Fibroblast of the aortic adventitia (primary cell): ENCODE results near the gene OR8G1. TPM values are rescaled to one million over a fixed set of nuclear protein-coding genes. Genes with fewer than 3 reads are reported as not detected.

Experiments
- DNase-seq: peaks from one replicate; pipeline ENCODE4 v3.0.0-alpha.2; 2010; ENCODE audit warnings: low read depth
- H3K4me3 ChIP-seq: 2 replicates; pipeline ENCODE4 v1.5.1; 2011; ENCODE audit warnings: low read depth, mild to moderate bottlenecking, control low read depth, low read length, moderate library complexity
- CTCF ChIP-seq: IDR thresholded peaks from 2 replicates; pipeline ENCODE4 v1.5.1; 2011; ENCODE audit warnings: mild to moderate bottlenecking, low read length, control low read depth, inconsistent platforms; ENCODE audit not compliant: insufficient read depth
- total RNA-seq: library from RNA; depleted of rRNA; stranded (reverse); fragments of >200 nt; gene quantifications from 2 replicates; pipeline ENCODE4 v1.2.3, GENCODE V29; 2012; ENCODE audit warnings: low replicate concordance

The OR8G1 gene
- total RNA-seq, 1 donor = not detected

DNA sequence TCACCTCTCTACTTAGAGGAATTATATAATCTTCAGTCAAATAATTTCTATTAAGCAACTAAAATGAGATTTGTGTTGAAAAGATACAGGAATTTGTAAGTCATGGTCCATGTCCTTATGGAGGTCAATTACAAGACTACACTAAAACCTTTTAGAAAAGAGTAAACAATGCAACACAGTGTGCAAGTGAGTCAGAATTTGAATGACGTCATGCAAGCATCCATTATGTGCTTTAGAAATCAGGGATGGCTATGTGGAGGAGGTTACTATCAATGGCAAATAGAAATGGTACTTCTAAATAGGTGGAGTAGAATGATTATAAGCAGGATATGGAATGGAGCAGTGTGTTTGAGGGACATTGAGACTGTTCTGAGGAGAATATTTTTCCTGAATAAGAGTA lies 41.2 kb upstream of the OR8G1 start:
- no peak overlapping the region for H3K4me3 ChIP-seq
- TF ChIP-seq CTCF = no peak
- DNase-seq = no peak

- no peak for TF ChIP-seq CTCF
- no peak overlapping the region for H3K4me3 ChIP-seq
- no peak for DNase-seq
Observed at GRCh38 chr11:124200671-124201070, 40.2 kb upstream of the OR8G1 start.

- DNase-seq = no peak
- TF ChIP-seq CTCF = no peak
- H3K4me3 ChIP-seq = no peak overlapping the region
Observed at GRCh38 chr11:124202951-124203350, 37.9 kb upstream of the OR8G1 start.

GRCh38 chr11:124204008-124204407 lies 36.9 kb upstream of the OR8G1 start:
- no peak for DNase-seq
- no peak for TF ChIP-seq CTCF

DNA sequence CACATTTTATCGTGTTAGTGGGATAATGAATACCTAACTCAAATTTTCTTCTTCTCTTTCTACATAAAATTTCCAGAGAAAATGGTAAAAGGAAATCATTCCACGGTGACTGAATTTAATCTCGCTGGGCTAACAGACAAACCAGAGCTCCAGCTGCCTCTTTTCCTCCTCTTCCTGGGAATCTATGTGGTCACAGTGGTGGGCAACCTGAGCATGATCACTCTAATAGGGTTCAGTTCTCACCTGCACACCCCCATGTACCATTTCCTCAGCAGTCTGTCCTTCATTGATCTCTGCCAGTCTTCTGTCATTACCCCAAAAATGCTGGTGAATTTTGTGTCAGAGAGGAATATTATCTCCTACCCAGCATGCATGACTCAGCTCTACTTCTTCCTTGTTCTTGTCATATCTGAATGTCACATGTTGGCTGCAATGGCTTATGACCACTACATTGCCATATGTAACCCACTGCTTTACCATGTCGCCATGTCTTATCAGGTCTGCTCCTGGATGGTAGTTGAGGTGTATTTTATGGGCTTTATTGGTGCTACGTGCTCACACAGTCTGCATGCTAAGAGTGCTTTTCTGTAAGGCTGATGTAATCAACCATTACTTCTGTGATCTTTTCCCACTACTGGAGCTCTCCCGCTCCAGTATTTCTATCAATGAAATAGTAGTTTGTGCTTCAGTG lies 33.6 kb upstream of the OR8G1 start:
- DNase-seq = no peak
- TF ChIP-seq CTCF = no peak
- no peak overlapping the region for H3K4me3 ChIP-seq

More at GRCh38 chr11:124204008-124204407, 36.9 kb upstream of the OR8G1 start:
- H3K4me3 ChIP-seq = no peak overlapping the region

DNA sequence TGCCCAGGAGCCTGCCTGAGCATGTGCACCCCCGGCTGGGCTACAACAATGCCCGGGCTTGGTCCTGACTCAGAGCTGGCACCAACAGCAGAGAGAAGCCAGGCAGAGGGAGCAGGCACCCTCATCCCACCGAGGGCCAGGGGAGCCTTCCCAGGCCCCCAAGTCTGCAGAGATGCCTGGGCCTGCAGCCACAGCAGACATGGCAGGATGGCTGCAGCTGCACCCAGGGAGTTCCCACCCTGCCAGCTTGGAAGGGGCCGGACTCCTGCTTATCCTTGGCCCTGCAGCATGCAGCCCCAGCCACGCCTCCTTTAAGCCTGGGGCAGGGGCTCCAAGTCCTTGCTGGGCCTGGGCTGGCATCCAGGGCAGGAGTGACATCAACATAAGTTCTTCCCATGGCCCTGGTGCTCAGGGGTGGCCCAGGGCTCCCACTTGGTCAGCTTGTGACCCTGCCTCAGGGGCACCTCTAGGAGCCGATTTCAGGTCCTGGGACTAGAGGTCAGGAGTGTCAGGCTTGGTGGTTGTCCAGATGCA lies 31.0 kb upstream of the OR8G1 start:
- no peak for TF ChIP-seq CTCF
- H3K4me3 ChIP-seq = no peak overlapping the region
- no peak for DNase-seq

DNA sequence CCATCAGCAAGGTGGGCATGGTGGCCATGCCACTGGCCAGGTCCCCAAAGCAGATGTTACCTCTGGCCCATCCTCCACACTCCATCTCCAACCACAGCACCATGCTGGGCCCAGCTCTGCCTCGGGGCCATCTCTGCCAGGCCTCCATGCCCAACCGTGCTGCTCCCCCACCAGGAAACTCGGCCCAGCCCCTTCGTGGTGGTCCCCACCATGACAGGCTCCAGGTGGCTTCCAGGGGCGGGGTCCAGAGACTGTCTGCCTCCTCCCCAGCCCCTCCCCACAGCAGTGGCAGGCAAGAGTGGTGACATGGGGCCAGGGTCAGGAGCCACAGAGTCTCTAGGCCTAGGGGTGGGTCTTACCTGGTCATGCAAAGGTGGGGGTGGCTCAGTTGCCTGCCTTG lies 30.5 kb upstream of the OR8G1 start:
- DNase-seq = no peak
- no peak overlapping the region for H3K4me3 ChIP-seq
- TF ChIP-seq CTCF = no peak
